ENCODE data around the gene EPHA6. TPM values are rescaled to one million over a fixed set of nuclear protein-coding genes. Genes with fewer than 3 reads are reported as not detected.

EPHA6 gene
- total and polyA plus RNA-seq, 2 donors (not counting 3 experiments of a cell fraction or from before 2014, with no cell fraction given), result not detected

DNA sequence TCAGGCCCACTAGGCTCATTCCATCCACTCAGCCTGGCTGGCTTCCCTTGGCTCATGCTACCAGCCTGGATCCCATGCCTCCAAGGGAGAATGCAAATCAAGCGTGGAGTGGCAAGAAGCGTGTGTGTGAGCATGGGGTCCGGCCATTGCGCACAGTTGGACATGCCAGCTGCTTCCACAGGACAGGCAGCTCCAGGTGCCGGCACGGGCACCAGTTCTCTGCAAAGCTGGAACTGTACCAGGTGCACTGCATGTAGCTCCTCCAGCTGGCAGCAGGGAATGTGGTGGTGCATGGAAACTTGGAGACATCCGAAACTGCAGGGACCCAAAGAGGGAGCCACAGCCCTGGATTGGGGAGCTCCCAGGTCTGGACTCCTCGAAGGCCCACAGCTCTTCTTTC lies 449.8 kb downstream of the EPHA6 start:
- Histone ChIP-seq H3K9ac (replicated peaks; ENCODE audit: extremely low read depth, insufficient read depth, low read length) (no peak overlapping the region), H2AFZ (ENCODE audit: low read depth, low read length) (no peak overlapping the region), H3K9me1 (replicated peaks; ENCODE audit: control insufficient read depth, extremely low read depth, insufficient read depth, low read length) (no peaks in the 10 kb centered on the region), H3K4me3 (replicated peaks in 1 of 3; ENCODE audit: insufficient read depth in 1 of 3, low read depth in 1 of 3, low read length in 3 of 3) (no peak overlapping the region), H3K27ac (ENCODE audit: insufficient read depth, low read depth, low read length) (no peak overlapping the region), H3K4me1 (ENCODE audit: control insufficient read depth, extremely low read depth, insufficient read depth, low read length) (no peaks in the 10 kb centered on the region), H3K27me3 (ENCODE audit: control insufficient read depth in 2 of 2, insufficient read depth in 2 of 2, low read length in 2 of 2) (no peaks in the 10 kb centered on the region), H3K4me2 (ENCODE audit: insufficient read depth, low read length) (no peak overlapping the region), H3K9me3 (replicated peaks; ENCODE audit: control insufficient read depth, insufficient read depth, low read length) (no peaks in the 10 kb centered on the region), H4K20me1 (replicated peaks; ENCODE audit: control insufficient read depth, extremely low read depth, insufficient read depth, low read length) (no peaks in the 10 kb centered on the region), H3K36me3 (ENCODE audit: control insufficient read depth in 2 of 2, extremely low read depth in 1 of 2, insufficient read depth in 2 of 2, low read length in 2 of 2) (no peaks in the 10 kb centered on the region), H3K79me2 (ENCODE audit: control insufficient read depth, insufficient read depth, low read length) (no peaks in the 10 kb centered on the region)
- ChIA-PET POLR2A (no interaction called here), CTCF (no interaction called here)
- dilution Hi-C loops (cut with MboI; ENCODE audit: extremely low pct_ligation_motif_present, low sequenced_read_pairs) (no loop called here), intact Hi-C loops (cut with micrococcal nuclease) (no loop called here)
- FAIRE-seq (no peak), DNase-seq (ENCODE audit: low read depth, low spot score) (no peak)
- TF ChIP-seq EZH2 (IDR thresholded peaks at IDR 0.05; ENCODE audit: borderline replicate concordance, low read depth, low read length, severe bottlenecking) (no peak), GATA2 (IDR thresholded peaks at IDR 0.05; ENCODE audit: insufficient read depth, insufficient read length, low read depth, low read length) (no peak), JUN (IDR thresholded peaks at IDR 0.05; ENCODE audit: borderline replicate concordance, insufficient read depth, insufficient read length, low read depth) (no peak), MYC (IDR thresholded peaks at IDR 0.05; ENCODE audit: low read depth, low read length) (no peak), POLR2AphosphoS5 (IDR thresholded peaks at IDR 0.05; ENCODE audit: insufficient read depth, low read depth, low read length) (no peak), FOS (IDR thresholded peaks at IDR 0.05; ENCODE audit: borderline replicate concordance, insufficient read depth, low read length) (no peak), POLR2A (IDR thresholded peaks at IDR 0.05; ENCODE audit: low read depth, low read length) (no peak)
- TF ChIP-seq, protein P1, sequence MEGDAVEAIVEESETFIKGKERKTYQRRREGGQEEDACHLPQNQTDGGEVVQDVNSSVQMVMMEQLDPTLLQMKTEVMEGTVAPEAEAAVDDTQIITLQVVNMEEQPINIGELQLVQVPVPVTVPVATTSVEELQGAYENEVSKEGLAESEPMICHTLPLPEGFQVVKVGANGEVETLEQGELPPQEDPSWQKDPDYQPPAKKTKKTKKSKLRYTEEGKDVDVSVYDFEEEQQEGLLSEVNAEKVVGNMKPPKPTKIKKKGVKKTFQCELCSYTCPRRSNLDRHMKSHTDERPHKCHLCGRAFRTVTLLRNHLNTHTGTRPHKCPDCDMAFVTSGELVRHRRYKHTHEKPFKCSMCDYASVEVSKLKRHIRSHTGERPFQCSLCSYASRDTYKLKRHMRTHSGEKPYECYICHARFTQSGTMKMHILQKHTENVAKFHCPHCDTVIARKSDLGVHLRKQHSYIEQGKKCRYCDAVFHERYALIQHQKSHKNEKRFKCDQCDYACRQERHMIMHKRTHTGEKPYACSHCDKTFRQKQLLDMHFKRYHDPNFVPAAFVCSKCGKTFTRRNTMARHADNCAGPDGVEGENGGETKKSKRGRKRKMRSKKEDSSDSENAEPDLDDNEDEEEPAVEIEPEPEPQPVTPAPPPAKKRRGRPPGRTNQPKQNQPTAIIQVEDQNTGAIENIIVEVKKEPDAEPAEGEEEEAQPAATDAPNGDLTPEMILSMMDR (IDR thresholded peaks at IDR 0.05; ENCODE audit: extremely low read depth in 1 of 2, insufficient read depth in 1 of 2, low read depth in 1 of 2, low read length in 2 of 2), result no peak
- TF ChIP-seq, protein P2, sequence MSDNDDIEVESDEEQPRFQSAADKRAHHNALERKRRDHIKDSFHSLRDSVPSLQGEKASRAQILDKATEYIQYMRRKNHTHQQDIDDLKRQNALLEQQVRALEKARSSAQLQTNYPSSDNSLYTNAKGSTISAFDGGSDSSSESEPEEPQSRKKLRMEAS (IDR thresholded peaks at IDR 0.05; ENCODE audit: insufficient read depth, insufficient read length), result no peak
- no TSS peak for BruUV-seq (replicated peaks)

All from endothelial cell of umbilical vein (primary cell).